CD14-positive monocyte (primary cell): ENCODE results near the gene NR6A1. TPM values are rescaled to one million over a fixed set of nuclear protein-coding genes. Genes with fewer than 3 reads are reported as not detected.

ENCODE experiments used
- DNase-seq, 3 donors: peaks; one replicate each; pipeline ENCODE4 v3.0.0-alpha.2; 2011 to 2022
- H2AFZ ChIP-seq: 2 replicates; pipeline ENCODE4 v1.6.0; 2012; ENCODE audit warnings: mild to moderate bottlenecking, low read depth, low read length, inconsistent platforms; ENCODE audit not compliant: insufficient read depth, poor library complexity, severe bottlenecking
- H3K27ac ChIP-seq, 2 donors: 1 replicate in 1 of 2; 2 replicates in 1 of 2; pipeline ENCODE4 v1.5.1; 2012 to 2013; ENCODE audit warnings: low read length in 2 of 2, control low read depth in 1 of 2, inconsistent platforms in 1 of 2, low read depth in 1 of 2, mild to moderate bottlenecking in 1 of 2
- H3K27me3 ChIP-seq, 2 donors: one replicate each; pipeline versions ENCODE4 v1.6.0 to v1.6.1; 2011 to 2013; ENCODE audit warnings: low read length in 2 of 2; ENCODE audit not compliant: control insufficient read depth in 2 of 2, insufficient read depth in 2 of 2
- H3K36me3 ChIP-seq, 2 donors: replicated peaks in 1 of 2; 1 replicate in 1 of 2; 2 replicates in 1 of 2; pipeline versions ENCODE4 v1.5.1 to v1.6.1; 2012 to 2013; ENCODE audit warnings: low read length in 2 of 2, control low read depth in 1 of 2, inconsistent platforms in 1 of 2, mild to moderate bottlenecking in 1 of 2; ENCODE audit not compliant: insufficient read depth in 2 of 2, control insufficient read depth in 1 of 2
- H3K4me1 ChIP-seq, 2 donors: 1 replicate in 1 of 2; 2 replicates in 1 of 2; pipeline versions ENCODE4 v1.5.1 to v1.6.1; 2012 to 2013; ENCODE audit warnings: low read length in 2 of 2, control low read depth in 1 of 2, inconsistent platforms in 1 of 2, mild to moderate bottlenecking in 1 of 2, moderate library complexity in 1 of 2; ENCODE audit not compliant: insufficient read depth in 2 of 2, control insufficient read depth in 1 of 2
- H3K4me2 ChIP-seq: replicated peaks from 2 replicates; pipeline ENCODE3; 2012; ENCODE audit warnings: low read length, moderate library complexity, mild to moderate bottlenecking; ENCODE audit not compliant: poor library complexity, severe bottlenecking; ENCODE audit errors: extremely low read depth
- H3K4me3 ChIP-seq, 3 experiments: fragments of 200-600 bp in 1 of 3; sonication (generic) in 1 of 3; replicated peaks in 1 of 3; 1 replicate in 2 of 3; 2 replicates in 1 of 3; pipeline ENCODE4 v1.5.1; 2011 to 2013; ENCODE audit warnings: low read length in 3 of 3, mild to moderate bottlenecking in 3 of 3, control low read depth in 2 of 3, low read depth in 2 of 3, inconsistent platforms in 1 of 3, moderate library complexity in 1 of 3
- H3K79me2 ChIP-seq: 2 replicates; pipeline ENCODE4 v1.6.0; 2012; ENCODE audit warnings: mild to moderate bottlenecking, control low read depth, inconsistent platforms, low read length, moderate library complexity; ENCODE audit not compliant: insufficient read depth
- H3K9ac ChIP-seq: 2 replicates; pipeline ENCODE4 v1.6.0; 2017; ENCODE audit warnings: low read length, mild to moderate bottlenecking; ENCODE audit not compliant: insufficient read depth, poor library complexity, severe bottlenecking
- H3K9me3 ChIP-seq, 2 donors: replicated peaks in 1 of 2; 1 replicate in 1 of 2; 2 replicates in 1 of 2; pipeline versions ENCODE4 v1.5.1 to v1.6.1; 2012 to 2013; ENCODE audit warnings: low read length in 2 of 2, control low read depth in 1 of 2; ENCODE audit not compliant: control insufficient read depth in 1 of 2, insufficient read depth in 1 of 2
- H4K20me1 ChIP-seq: 2 replicates; pipeline ENCODE4 v1.6.0; 2012; ENCODE audit warnings: mild to moderate bottlenecking, low read length, control low read depth, moderate library complexity; ENCODE audit not compliant: insufficient read depth
- H3K27ac Mint-ChIP-seq, 7 donors: one replicate each; pipeline ENCODE4 v1.8.0; 2020; ENCODE audit warnings: mild to moderate bottlenecking in 7 of 7, mixed read lengths in 7 of 7, moderate library complexity in 6 of 7, inconsistent platforms in 2 of 7
- H3K27me3 Mint-ChIP-seq, 3 donors: one replicate each; pipeline ENCODE4 v1.8.0; 2021 to 2022; ENCODE audit warnings: low read depth in 3 of 3, mild to moderate bottlenecking in 3 of 3, mixed read lengths in 3 of 3, moderate library complexity in 3 of 3, inconsistent platforms in 1 of 3
- H3K36me3 Mint-ChIP-seq, 2 donors: one replicate each; pipeline ENCODE4 v1.8.0; 2020; ENCODE audit warnings: mixed read lengths in 2 of 2, inconsistent platforms in 1 of 2, mild to moderate bottlenecking in 1 of 2
- H3K4me1 Mint-ChIP-seq: one replicate; pipeline ENCODE4 v1.8.0; 2020; ENCODE audit warnings: mild to moderate bottlenecking, mixed read lengths
- H3K4me3 Mint-ChIP-seq, 2 donors: one replicate each; pipeline ENCODE4 v1.8.0; 2020; ENCODE audit warnings: mild to moderate bottlenecking in 2 of 2, mixed read lengths in 2 of 2, moderate library complexity in 1 of 2
- H3K9me3 Mint-ChIP-seq, 7 donors: one replicate each; pipeline ENCODE4 v1.8.0; 2020 to 2022; ENCODE audit warnings: mixed read lengths in 7 of 7, mild to moderate bottlenecking in 6 of 7, moderate library complexity in 6 of 7, inconsistent platforms in 2 of 7
- CTCF ChIP-seq: fragments of 200-600 bp; IDR thresholded peaks from one replicate; pipeline ENCODE4 v1.8.0; 2022; ENCODE audit warnings: antibody characterized with exemption, mild to moderate bottlenecking
- WGBS: methylation state at CpG from one replicate; pipeline ENCODE4 v1.1.5; 2013; ENCODE audit warnings: missing lambda C conversion rate; ENCODE audit not compliant: insufficient coverage; 5-methylcytosine and 5-hydroxymethylcytosine counted together
- intact Hi-C, 2 donors: fragments of 100-400 bp; cut with micrococcal nuclease; formaldehyde crosslinking; loops; one replicate each; pipeline versions ENCODE4 v1.15.0 to v1.15.1; 2023
- polyA plus RNA-seq, 3 donors: library from polyadenylated mRNA; depleted of rRNA in 1 of 3; unstranded in 2 of 3; stranded (reverse) in 1 of 3; fragments of 300-500 nt in 2 of 3; fragments of >200 nt in 1 of 3; fragmentation: Illumina TruSeq in 2 of 3; gene quantifications; 1 replicate in 2 of 3; 2 replicates in 1 of 3; pipeline ENCODE4 v1.2.3, GENCODE V29; 2012 to 2021

NR6A1 gene
- polyA plus RNA-seq, 3 donors: 0.15 to 2.9 (median 0.28) TPM

- peaks cover 0 to 2% of the 10 kb centered on the region in 2 donors for H3K36me3 Mint-ChIP-seq
- H3K4me1 ChIP-seq: peaks cover 18 to 23% of the 10 kb centered on the region in 2 donors
- H3K27ac ChIP-seq: no peak overlapping the region
- H3K4me1 Mint-ChIP-seq: peaks cover 23% of the 10 kb centered on the region
- no peak overlapping the region for H3K4me3 ChIP-seq
- H3K9ac ChIP-seq: no peak overlapping the region
- H3K9me3 Mint-ChIP-seq: peaks cover 0 to 3% (median 0%) of the 10 kb centered on the region in 7 donors
- H3K27me3 ChIP-seq: no peaks in the 10 kb centered on the region
- DNase-seq: no peak
- no peaks in the 10 kb centered on the region for H4K20me1 ChIP-seq
- no peaks in the 10 kb centered on the region for H3K9me3 ChIP-seq
- peaks cover 2 to 5% (median 2%) of the 10 kb centered on the region in 3 donors for H3K27me3 Mint-ChIP-seq
- no peak overlapping the region for H3K27ac Mint-ChIP-seq
- H3K36me3 ChIP-seq: no peaks in the 10 kb centered on the region
- no peaks in the 10 kb centered on the region for H3K79me2 ChIP-seq
- H2AFZ ChIP-seq: no peak overlapping the region
- intact Hi-C loops: no loop called here
- no peak overlapping the region for H3K4me2 ChIP-seq
- no CpG with 5 or more reads among the region's 3 CpGs for WGBS
- no peak for TF ChIP-seq CTCF
- no peak overlapping the region for H3K4me3 Mint-ChIP-seq
Observed at GRCh38 chr9:124788542-124789217, 17.6 kb upstream of the NR6A1 start.

GRCh38 chr9:124786881-124787573 is 15.9 kb upstream of the NR6A1 start:
- no peak overlapping the region for H3K4me2 ChIP-seq
- no peak for DNase-seq

More at GRCh38 chr9:124786881-124787573, 15.9 kb upstream of the NR6A1 start:
- peak overlapping the region in 1 of 7 donors; percentile 36 for H3K27ac Mint-ChIP-seq
- Histone ChIP-seq H3K9me3 (no peaks in the 10 kb centered on the region), H3K36me3 (no peaks in the 10 kb centered on the region), H3K9ac (no peak overlapping the region), H2AFZ (no peak overlapping the region), H3K79me2 (no peaks in the 10 kb centered on the region), H3K27me3 (no peaks in the 10 kb centered on the region), H3K4me3 (no peak overlapping the region), H3K4me1 (peaks cover 24 to 34% of the 10 kb centered on the region in 2 donors), H3K27ac (no peak overlapping the region), H4K20me1 (no peaks in the 10 kb centered on the region)
- intact Hi-C loops: no loop called here
- H3K4me1 Mint-ChIP-seq: peaks cover 30% of the 10 kb centered on the region
- H3K36me3 Mint-ChIP-seq: peaks cover 0 to 3% of the 10 kb centered on the region in 2 donors
- TF ChIP-seq CTCF: no peak
- H3K9me3 Mint-ChIP-seq: peaks cover 0 to 3% (median 0%) of the 10 kb centered on the region in 7 donors
- WGBS: 97% methylated on average over 6 of the region's 20 CpGs
- H3K4me3 Mint-ChIP-seq: no peak overlapping the region
- H3K27me3 Mint-ChIP-seq: peaks cover 2 to 4% (median 2%) of the 10 kb centered on the region in 3 donors
